Measurements from ENCODE around the gene STIM1.

Gene STIM1

DNA sequence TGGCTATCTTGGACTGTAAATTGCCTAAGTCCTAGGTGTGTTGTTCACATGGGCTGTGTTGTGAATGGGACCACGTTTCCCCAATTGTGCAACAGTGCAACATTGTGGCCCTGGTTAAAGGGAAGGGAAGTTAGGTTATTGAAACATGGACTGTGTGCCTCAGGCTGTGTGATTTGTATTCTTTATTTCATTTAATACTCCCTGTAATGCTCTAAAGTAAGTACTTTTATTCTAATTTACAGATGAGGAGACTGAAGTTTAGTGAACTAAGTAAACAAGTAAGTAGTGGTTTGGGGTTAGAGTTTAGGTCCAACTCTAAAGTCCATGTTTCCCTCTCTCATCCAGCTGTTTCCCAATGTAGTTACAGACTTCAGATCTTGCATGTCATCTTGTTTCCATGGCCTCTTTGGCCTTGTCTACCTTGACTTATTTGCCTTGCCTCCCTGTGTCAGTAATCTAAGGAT lies 77.7 kb downstream of the STIM1 start:
- ATAC-seq, result no peak
- TF ChIP-seq ARNTL (CRISPR knock-in tag; IDR thresholded peaks at IDR 0.05; ENCODE audit: borderline replicate concordance, low read depth), result no peak
- no peak for TF ChIP-seq CSDC2 (CRISPR knock-in tag; IDR thresholded peaks at IDR 0.05)
- TF ChIP-seq, protein P1, sequence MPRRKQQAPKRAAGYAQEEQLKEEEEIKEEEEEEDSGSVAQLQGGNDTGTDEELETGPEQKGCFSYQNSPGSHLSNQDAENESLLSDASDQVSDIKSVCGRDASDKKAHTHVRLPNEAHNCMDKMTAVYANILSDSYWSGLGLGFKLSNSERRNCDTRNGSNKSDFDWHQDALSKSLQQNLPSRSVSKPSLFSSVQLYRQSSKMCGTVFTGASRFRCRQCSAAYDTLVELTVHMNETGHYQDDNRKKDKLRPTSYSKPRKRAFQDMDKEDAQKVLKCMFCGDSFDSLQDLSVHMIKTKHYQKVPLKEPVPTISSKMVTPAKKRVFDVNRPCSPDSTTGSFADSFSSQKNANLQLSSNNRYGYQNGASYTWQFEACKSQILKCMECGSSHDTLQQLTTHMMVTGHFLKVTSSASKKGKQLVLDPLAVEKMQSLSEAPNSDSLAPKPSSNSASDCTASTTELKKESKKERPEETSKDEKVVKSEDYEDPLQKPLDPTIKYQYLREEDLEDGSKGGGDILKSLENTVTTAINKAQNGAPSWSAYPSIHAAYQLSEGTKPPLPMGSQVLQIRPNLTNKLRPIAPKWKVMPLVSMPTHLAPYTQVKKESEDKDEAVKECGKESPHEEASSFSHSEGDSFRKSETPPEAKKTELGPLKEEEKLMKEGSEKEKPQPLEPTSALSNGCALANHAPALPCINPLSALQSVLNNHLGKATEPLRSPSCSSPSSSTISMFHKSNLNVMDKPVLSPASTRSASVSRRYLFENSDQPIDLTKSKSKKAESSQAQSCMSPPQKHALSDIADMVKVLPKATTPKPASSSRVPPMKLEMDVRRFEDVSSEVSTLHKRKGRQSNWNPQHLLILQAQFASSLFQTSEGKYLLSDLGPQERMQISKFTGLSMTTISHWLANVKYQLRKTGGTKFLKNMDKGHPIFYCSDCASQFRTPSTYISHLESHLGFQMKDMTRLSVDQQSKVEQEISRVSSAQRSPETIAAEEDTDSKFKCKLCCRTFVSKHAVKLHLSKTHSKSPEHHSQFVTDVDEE (CRISPR knock-in tag; IDR thresholded peaks at IDR 0.05), result no peak
- TF ChIP-seq, protein P2, sequence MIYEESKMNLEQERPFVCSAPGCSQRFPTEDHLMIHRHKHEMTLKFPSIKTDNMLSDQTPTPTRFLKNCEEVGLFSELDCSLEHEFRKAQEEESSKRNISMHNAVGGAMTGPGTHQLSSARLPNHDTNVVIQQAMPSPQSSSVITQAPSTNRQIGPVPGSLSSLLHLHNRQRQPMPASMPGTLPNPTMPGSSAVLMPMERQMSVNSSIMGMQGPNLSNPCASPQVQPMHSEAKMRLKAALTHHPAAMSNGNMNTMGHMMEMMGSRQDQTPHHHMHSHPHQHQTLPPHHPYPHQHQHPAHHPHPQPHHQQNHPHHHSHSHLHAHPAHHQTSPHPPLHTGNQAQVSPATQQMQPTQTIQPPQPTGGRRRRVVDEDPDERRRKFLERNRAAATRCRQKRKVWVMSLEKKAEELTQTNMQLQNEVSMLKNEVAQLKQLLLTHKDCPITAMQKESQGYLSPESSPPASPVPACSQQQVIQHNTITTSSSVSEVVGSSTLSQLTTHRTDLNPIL (CRISPR knock-in tag; IDR thresholded peaks at IDR 0.05; ENCODE audit: low read depth), result no peak
- no peak for TF ChIP-seq TOX (CRISPR knock-in tag; IDR thresholded peaks at IDR 0.05; ENCODE audit: borderline replicate concordance)

DNA sequence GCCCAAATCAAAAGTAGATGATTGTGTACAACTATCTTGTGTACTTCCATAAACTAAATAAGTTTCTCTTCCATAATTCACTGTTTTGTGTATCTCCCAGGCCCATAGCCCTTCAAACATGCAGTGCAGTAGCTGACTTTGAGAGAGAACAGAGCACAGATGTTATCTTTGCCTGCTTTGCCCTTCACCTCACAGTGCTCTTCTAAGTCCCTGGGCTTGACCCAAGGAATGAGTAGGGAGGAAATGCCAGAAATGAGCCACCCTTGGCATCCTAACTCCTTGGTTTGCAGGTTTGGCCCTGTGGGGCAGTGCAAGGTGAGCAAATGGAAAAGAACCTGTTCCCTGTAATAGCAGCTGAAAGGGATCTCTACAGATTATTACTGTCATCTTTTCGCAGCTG lies 79.2 kb downstream of the STIM1 start:
- TF ChIP-seq, protein P3, sequence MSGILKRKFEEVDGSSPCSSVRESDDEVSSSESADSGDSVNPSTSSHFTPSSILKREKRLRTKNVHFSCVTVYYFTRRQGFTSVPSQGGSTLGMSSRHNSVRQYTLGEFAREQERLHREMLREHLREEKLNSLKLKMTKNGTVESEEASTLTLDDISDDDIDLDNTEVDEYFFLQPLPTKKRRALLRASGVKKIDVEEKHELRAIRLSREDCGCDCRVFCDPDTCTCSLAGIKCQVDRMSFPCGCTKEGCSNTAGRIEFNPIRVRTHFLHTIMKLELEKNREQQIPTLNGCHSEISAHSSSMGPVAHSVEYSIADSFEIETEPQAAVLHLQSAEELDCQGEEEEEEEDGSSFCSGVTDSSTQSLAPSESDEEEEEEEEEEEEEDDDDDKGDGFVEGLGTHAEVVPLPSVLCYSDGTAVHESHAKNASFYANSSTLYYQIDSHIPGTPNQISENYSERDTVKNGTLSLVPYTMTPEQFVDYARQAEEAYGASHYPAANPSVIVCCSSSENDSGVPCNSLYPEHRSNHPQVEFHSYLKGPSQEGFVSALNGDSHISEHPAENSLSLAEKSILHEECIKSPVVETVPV (CRISPR knock-in tag; IDR thresholded peaks at IDR 0.05), result no peak
- TF ChIP-seq, protein P1 (CRISPR knock-in tag; IDR thresholded peaks at IDR 0.05), result no peak
- no peak for TF ChIP-seq TOX (CRISPR knock-in tag; IDR thresholded peaks at IDR 0.05; ENCODE audit: borderline replicate concordance)
- no peak for TF ChIP-seq ZFP3 (CRISPR knock-in tag; IDR thresholded peaks at IDR 0.05)
- no peak for TF ChIP-seq ZC3H10 (CRISPR knock-in tag; IDR thresholded peaks at IDR 0.05)
- TF ChIP-seq BACH2 (CRISPR knock-in tag; IDR thresholded peaks at IDR 0.05; ENCODE audit: borderline replicate concordance), result no peak
- TF ChIP-seq ZFP30 (CRISPR knock-in tag; IDR thresholded peaks at IDR 0.05), result no peak
- peak; percentile 73 for ATAC-seq

DNA sequence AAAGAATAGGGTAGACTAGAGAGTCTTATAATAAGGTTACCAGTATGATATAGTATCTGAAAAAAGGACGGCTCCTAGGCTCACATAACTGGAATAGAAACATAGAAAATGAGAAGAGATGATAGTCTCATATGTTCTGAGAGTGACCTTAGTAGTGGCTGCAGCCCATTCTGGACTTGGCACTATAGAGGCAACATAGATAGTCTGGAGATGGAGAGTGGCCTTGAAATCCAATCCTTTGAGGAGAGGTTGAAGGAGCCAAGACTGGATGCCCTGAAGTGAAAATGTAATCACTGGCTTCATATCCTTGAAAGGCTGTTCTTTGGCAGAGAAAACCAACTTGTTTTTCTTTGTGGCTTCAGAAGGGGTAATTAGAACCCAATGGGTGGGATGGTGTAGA lies 81.1 kb downstream of the STIM1 start:
- ATAC-seq, result no peak

More for the DNA sequence above, 81.1 kb downstream of the STIM1 start:
- no peak for TF ChIP-seq ZNF565 (CRISPR knock-in tag; conservative IDR thresholded peaks at IDR 0.05; ENCODE audit: low read depth)
- TF ChIP-seq PPARA (CRISPR knock-in tag; IDR thresholded peaks at IDR 0.05; ENCODE audit: borderline replicate concordance), result no peak
- no peak for TF ChIP-seq TOX (CRISPR knock-in tag; IDR thresholded peaks at IDR 0.05; ENCODE audit: borderline replicate concordance)
- TF ChIP-seq ISL1 (CRISPR knock-in tag; IDR thresholded peaks at IDR 0.05), result no peak
- no peak for TF ChIP-seq RARB (CRISPR knock-in tag; IDR thresholded peaks at IDR 0.05)
- TF ChIP-seq, protein P4, sequence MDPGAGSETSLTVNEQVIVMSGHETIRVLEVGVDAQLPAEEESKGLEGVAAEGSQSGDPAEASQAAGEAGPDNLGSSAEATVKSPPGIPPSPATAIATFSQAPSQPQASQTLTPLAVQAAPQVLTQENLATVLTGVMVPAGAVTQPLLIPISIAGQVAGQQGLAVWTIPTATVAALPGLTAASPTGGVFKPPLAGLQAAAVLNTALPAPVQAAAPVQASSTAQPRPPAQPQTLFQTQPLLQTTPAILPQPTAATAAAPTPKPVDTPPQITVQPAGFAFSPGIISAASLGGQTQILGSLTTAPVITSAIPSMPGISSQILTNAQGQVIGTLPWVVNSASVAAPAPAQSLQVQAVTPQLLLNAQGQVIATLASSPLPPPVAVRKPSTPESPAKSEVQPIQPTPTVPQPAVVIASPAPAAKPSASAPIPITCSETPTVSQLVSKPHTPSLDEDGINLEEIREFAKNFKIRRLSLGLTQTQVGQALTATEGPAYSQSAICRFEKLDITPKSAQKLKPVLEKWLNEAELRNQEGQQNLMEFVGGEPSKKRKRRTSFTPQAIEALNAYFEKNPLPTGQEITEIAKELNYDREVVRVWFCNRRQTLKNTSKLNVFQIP (CRISPR knock-in tag; IDR thresholded peaks at IDR 0.05; ENCODE audit: borderline replicate concordance, low read depth), result no peak
- no peak for TF ChIP-seq ARNTL (CRISPR knock-in tag; IDR thresholded peaks at IDR 0.05; ENCODE audit: borderline replicate concordance, low read depth)
- TF ChIP-seq OSR1 (CRISPR knock-in tag; IDR thresholded peaks at IDR 0.05), result no peak
- TF ChIP-seq GLIS3 (CRISPR knock-in tag; IDR thresholded peaks at IDR 0.05), result no peak
- TF ChIP-seq, protein P1 (CRISPR knock-in tag; IDR thresholded peaks at IDR 0.05), result no peak

All from SK-N-SH treated with all-trans-retinoic acid at 6 μM for 48 hours (cell line).